ENCODE results near the gene C2CD3. TPM values are rescaled to one million over a fixed set of nuclear protein-coding genes. Genes with fewer than 3 reads are reported as not detected.

The C2CD3 gene
- total and polyA plus RNA-seq, 9 of the 15 experiments (the other 6 are each of a cell fraction or from before 2014, with no cell fraction given) = 4.4 to 20.2 (median 15.4) TPM

- TF ChIP-seq, protein P1, sequence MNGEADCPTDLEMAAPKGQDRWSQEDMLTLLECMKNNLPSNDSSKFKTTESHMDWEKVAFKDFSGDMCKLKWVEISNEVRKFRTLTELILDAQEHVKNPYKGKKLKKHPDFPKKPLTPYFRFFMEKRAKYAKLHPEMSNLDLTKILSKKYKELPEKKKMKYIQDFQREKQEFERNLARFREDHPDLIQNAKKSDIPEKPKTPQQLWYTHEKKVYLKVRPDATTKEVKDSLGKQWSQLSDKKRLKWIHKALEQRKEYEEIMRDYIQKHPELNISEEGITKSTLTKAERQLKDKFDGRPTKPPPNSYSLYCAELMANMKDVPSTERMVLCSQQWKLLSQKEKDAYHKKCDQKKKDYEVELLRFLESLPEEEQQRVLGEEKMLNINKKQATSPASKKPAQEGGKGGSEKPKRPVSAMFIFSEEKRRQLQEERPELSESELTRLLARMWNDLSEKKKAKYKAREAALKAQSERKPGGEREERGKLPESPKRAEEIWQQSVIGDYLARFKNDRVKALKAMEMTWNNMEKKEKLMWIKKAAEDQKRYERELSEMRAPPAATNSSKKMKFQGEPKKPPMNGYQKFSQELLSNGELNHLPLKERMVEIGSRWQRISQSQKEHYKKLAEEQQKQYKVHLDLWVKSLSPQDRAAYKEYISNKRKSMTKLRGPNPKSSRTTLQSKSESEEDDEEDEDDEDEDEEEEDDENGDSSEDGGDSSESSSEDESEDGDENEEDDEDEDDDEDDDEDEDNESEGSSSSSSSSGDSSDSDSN (IDR thresholded peaks at IDR 0.05; ENCODE audit: borderline replicate concordance in 1 of 2, low read depth in 2 of 2, low read length in 2 of 2) = no peak
- TF ChIP-seq STAT5B (CRISPR knock-in tag; IDR thresholded peaks at IDR 0.05) = no peak
These were observed 195.4 kb downstream of the C2CD3 start (continued) for GRCh38 chr11:73975479-73975757.

DNA sequence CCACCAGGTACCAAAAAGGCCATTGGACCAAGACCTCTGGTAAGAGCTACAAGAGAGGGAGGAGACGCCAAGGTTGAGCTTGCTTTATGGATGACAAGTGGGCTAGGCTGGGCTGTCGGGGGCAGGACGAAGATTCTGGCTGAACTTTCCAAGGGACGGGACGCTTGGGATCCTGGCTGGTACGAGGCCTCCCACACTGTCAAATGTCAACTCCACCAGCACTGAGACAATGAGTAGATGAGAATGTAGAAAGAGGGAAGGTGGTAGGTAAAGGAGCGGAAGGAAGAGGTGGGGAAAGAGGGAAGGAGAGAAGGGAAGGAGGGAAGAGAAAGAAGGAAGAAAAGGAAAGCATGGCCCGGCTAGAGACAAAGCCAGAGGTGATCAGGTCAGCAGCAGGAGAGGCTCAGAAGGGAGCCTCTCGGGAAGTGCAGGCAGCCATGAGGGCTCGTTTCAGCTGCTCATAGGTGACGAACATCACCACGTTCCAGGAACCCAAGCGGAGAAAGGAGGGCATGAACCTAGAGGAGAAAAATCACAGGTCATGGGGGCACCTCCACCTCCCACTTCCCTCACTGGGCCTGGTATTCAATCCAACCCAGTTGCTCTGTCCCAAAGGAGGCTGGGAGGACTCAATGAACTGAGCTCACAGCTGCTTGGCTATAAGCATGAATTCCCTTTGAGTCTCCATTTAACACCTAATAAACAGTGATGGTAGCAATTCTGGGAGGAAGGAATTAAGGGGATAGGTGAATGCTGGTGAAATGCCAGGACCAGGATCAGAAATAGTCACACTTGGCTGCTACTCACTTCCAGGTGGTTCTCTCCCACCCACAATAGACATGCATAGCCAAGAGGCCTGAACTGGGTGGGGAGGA is 196.0 kb downstream of the C2CD3 start:
- BruUV-seq (replicated peaks) = TSS peak; percentile 25
- no peaks in the 10 kb centered on the region for H3K9me3 ChIP-seq (replicated peaks; ENCODE audit: control insufficient read depth, insufficient read depth, low read depth, low read length)
- FAIRE-seq = no peak
- no peak overlapping the region for H3K4me3 ChIP-seq
- H3K9ac ChIP-seq (ENCODE audit: insufficient read depth in 1 of 2, low read depth in 2 of 2, low read length in 2 of 2) = peak overlapping the region in 1 of 2 experiments; percentile 69; a peak in 1 of 4 replicates
- peaks cover 14% of the 10 kb centered on the region for H4K20me1 ChIP-seq (replicated peaks; ENCODE audit: control insufficient read depth, insufficient read depth, low read length)
- no peak overlapping the region for H3K4me2 ChIP-seq (ENCODE audit: insufficient read depth, low read length)
- intact Hi-C loops (cut with micrococcal nuclease) = no loop called here
- H3K4me1 ChIP-seq (replicated peaks in 1 of 2; ENCODE audit: control insufficient read depth in 2 of 2, insufficient read depth in 2 of 2, low read length in 2 of 2) = peaks cover 21 to 51% of the 10 kb centered on the region in 2 experiments; a peak in 4 of 5 replicates
- peaks cover 3% of the 10 kb centered on the region for H3K9me1 ChIP-seq (ENCODE audit: control insufficient read depth, insufficient read depth, low read length)
- in situ Hi-C loops (cut with MboI) = no loop called here
- no peak for ATAC-seq
- H2AFZ ChIP-seq (ENCODE audit: low read depth, low read length) = no peak overlapping the region
- CTCF ChIA-PET (ENCODE audit: low intra/inter-chr PET ratio) = interaction anchor here (0.6 kb wide), 1 partner anchor 1007 kb away, joined by 8 read pairs; no protein-coding TSS in a partner anchor
- H3K27ac ChIP-seq (ENCODE audit: extremely low read depth, low read depth, low read length) = no peak overlapping the region
- POLR2A ChIA-PET = interaction anchor here (0.5 to 5.7 kb wide), 7 partner anchors 6 to 111 kb away, joined by 3 to 54 read pairs (median 4); partner anchors contain the start of gene UCP2
- H3K27me3 ChIP-seq (ENCODE audit: control insufficient read depth in 2 of 2, insufficient read depth in 2 of 2, low read length in 2 of 2) = no peaks in the 10 kb centered on the region
- WGBS (ENCODE audit: insufficient coverage, low coverage, missing lambda C conversion rate) = 76% methylated on average over 11 of the region's 13 CpGs
- H3K79me2 ChIP-seq (ENCODE audit: control insufficient read depth, insufficient read depth, low read length) = peaks cover 17% of the 10 kb centered on the region
- TF ChIP-seq, protein P2, sequence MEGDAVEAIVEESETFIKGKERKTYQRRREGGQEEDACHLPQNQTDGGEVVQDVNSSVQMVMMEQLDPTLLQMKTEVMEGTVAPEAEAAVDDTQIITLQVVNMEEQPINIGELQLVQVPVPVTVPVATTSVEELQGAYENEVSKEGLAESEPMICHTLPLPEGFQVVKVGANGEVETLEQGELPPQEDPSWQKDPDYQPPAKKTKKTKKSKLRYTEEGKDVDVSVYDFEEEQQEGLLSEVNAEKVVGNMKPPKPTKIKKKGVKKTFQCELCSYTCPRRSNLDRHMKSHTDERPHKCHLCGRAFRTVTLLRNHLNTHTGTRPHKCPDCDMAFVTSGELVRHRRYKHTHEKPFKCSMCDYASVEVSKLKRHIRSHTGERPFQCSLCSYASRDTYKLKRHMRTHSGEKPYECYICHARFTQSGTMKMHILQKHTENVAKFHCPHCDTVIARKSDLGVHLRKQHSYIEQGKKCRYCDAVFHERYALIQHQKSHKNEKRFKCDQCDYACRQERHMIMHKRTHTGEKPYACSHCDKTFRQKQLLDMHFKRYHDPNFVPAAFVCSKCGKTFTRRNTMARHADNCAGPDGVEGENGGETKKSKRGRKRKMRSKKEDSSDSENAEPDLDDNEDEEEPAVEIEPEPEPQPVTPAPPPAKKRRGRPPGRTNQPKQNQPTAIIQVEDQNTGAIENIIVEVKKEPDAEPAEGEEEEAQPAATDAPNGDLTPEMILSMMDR (IDR thresholded peaks at IDR 0.05 in 2 of 3, conservative IDR thresholded peaks at IDR 0.05 in 1 of 3; ENCODE audit: insufficient read depth in 2 of 3, low read depth in 1 of 3, low read length in 3 of 3) = no peak
- TF ChIP-seq RBFOX2 (IDR thresholded peaks at IDR 0.05; ENCODE audit: low read depth, low read length) = 0 out of 2 replicates have a peak, but pooled peaks have one; percentile 6
- peak in 1 of 4 experiments; percentile 2 for DNase-seq (ENCODE audit: extremely low read depth in 1 of 4, low spot score in 3 of 4)
- peaks cover 61% of the 10 kb centered on the region for H3K36me3 ChIP-seq (ENCODE audit: control insufficient read depth, insufficient read depth, low read length)
